K562 (cell line): ENCODE measurements around the gene CHCHD1. TPM values are rescaled to one million over a fixed set of nuclear protein-coding genes. Genes with fewer than 3 reads are reported as not detected.

ENCODE experiments used
- ATF6 ChIP-seq: sonication (generic); formaldehyde crosslinking; IDR thresholded peaks from 2 replicates; pipeline ENCODE4 v1.4.0; 2020; ENCODE audit warnings: mild to moderate bottlenecking, missing genetic modification reagents
- ATF7 ChIP-seq: fragments of 450-650 bp; IDR thresholded peaks from 2 replicates; pipeline ENCODE4 v1.7.1; 2014; ENCODE audit warnings: mild to moderate bottlenecking, moderate library complexity
- BHLHE40 ChIP-seq: IDR thresholded peaks from 2 replicates; pipeline ENCODE4 v1.6.1; 2011; ENCODE audit warnings: low read length, improper control_type of control experiment
- CBFA2T3 ChIP-seq: fragments of 450-650 bp; IDR thresholded peaks from 2 replicates; pipeline ENCODE4 v1.6.1; 2017
- CCNT2 ChIP-seq: IDR thresholded peaks from 2 replicates; pipeline ENCODE4 v1.6.1; 2011; ENCODE audit warnings: borderline replicate concordance, low read depth, mild to moderate bottlenecking, moderate library complexity, mixed read lengths, low read length; ENCODE audit not compliant: insufficient read length; ENCODE audit errors: extremely low read depth
- EWSR1 ChIP-seq: fragments of 450-650 bp; IDR thresholded peaks from 2 replicates; pipeline ENCODE4 v1.6.1; 2018; ENCODE audit warnings: borderline replicate concordance, mild to moderate bottlenecking, low read depth, moderate library complexity; ENCODE audit not compliant: partially characterized antibody
- FIP1L1 ChIP-seq: fragments of 200-400 bp; formaldehyde crosslinking; IDR thresholded peaks from 2 replicates; pipeline ENCODE4 v1.6.1; 2018; ENCODE audit warnings: mild to moderate bottlenecking, low read depth, low read length; ENCODE audit not compliant: poor library complexity, severe bottlenecking
- FOS ChIP-seq: IDR thresholded peaks from 3 replicates; pipeline ENCODE4 v1.6.1; 2011; ENCODE audit not compliant: insufficient read length; ENCODE audit errors: extremely low read depth
- HINFP ChIP-seq: fragments of 450-650 bp; conservative IDR thresholded peaks from 2 replicates; pipeline ENCODE4 v1.6.1; 2016; ENCODE audit warnings: missing genetic modification characterization, low read depth, mild to moderate bottlenecking, control low read depth, missing compliant biosample characterization
- MBD1 ChIP-seq: fragments of 250-450 bp; sonication (Bioruptor Pico); IDR thresholded peaks from 2 replicates; pipeline ENCODE4 v1.8.0; 2022; ENCODE audit warnings: inconsistent platforms
- NFRKB ChIP-seq: fragments of 450-650 bp; IDR thresholded peaks from 2 replicates; pipeline ENCODE4 v1.6.1; 2016; ENCODE audit warnings: low read depth
- STAG1 ChIP-seq: sonication (generic); formaldehyde crosslinking; IDR thresholded peaks from 2 replicates; pipeline ENCODE4 v1.5.0; 2020; ENCODE audit warnings: missing genetic modification reagents, borderline replicate concordance
- STAT5A ChIP-seq: IDR thresholded peaks from 2 replicates; pipeline ENCODE4 v1.6.1; 2012; ENCODE audit warnings: low read length, inconsistent platforms, borderline replicate concordance
- ZKSCAN1 ChIP-seq: fragments of 150-350 bp; IDR thresholded peaks from 2 replicates; pipeline ENCODE4 v1.6.1; 2016; ENCODE audit warnings: low read depth, low read length
- ZNF408 ChIP-seq: fragments of 250-450 bp; sonication (Bioruptor Pico); IDR thresholded peaks from 2 replicates; pipeline ENCODE4 v1.4.0; 2020; ENCODE audit warnings: low read depth, mild to moderate bottlenecking, moderate library complexity
- ZNF41 ChIP-seq: fragments of 250-450 bp; sonication (Bioruptor Pico); conservative IDR thresholded peaks from 2 replicates; pipeline ENCODE4 v1.4.0; 2020; ENCODE audit warnings: mild to moderate bottlenecking
- ZNF449 ChIP-seq: fragments of 250-450 bp; sonication (Bioruptor Pico); IDR thresholded peaks from 2 replicates; pipeline ENCODE4 v1.8.0; 2022; ENCODE audit warnings: moderate library complexity, mild to moderate bottlenecking, inconsistent platforms
- ZNF512 ChIP-seq: IDR thresholded peaks from 2 replicates; pipeline ENCODE4 v1.6.1; 2016; ENCODE audit warnings: missing genetic modification characterization, missing compliant biosample characterization
- ZNF57 ChIP-seq: fragments of 450-650 bp; formaldehyde crosslinking; IDR thresholded peaks from 2 replicates; pipeline ENCODE4 v1.4.0; 2020; ENCODE audit warnings: mild to moderate bottlenecking, moderate library complexity
- polyA plus RNA-seq, 8 experiments: library from polyadenylated mRNA; depleted of rRNA in 4 of 8; stranded (reverse) in 5 of 8; unstranded in 3 of 8; fragments of >200 nt; fragmentation: Nextera tagmentation in 2 of 8; fragmentation: Illumina TruSeq in 1 of 8; extraction: Ambion mirVana in 2 of 8; extraction: Trizol in 1 of 8; gene quantifications; 2 replicates each; pipeline versions ENCODE4 v1.2.1 to v1.2.3, GENCODE V29; 2011 to 2014; ENCODE audit warnings: inconsistent platforms in 1 of 8, missing spikeins in 1 of 8
- total RNA-seq, 7 experiments: library from RNA; depleted of rRNA in 6 of 7; stranded (reverse); fragments of >200 nt in 6 of 7; fragmentation: Illumina TruSeq in 2 of 7; extraction: Trizol in 2 of 7; gene quantifications; 2 replicates each; pipeline versions ENCODE4 v1.2.1 to v1.2.3, GENCODE V29; 2011 to 2021; ENCODE audit warnings: low replicate concordance in 1 of 7

Gene CHCHD1
- total and polyA plus RNA-seq, 9 of the 15 experiments (the other 6 are each of a cell fraction or from before 2014, with no cell fraction given) = 52.9 to 126 (median 83.4) TPM

GRCh38 chr10:73810735-73811465 is 29.1 kb downstream of the CHCHD1 start (continued):
- TF ChIP-seq ZNF512 (tag) (no peak), FOS (no peak), MBD1 (CRISPR knock-in tag) (no peak), ATF7 (no peak), ZNF41 (CRISPR knock-in tag) (no peak), CCNT2 (no peak), ZNF408 (CRISPR knock-in tag) (no peak), EWSR1 (no peak), ZNF449 (CRISPR knock-in tag) (no peak), STAG1 (CRISPR knock-in tag) (0 out of 2 replicates have a peak, but pooled peaks have one; percentile 17), ZKSCAN1 (0 out of 2 replicates have a peak, but pooled peaks have one; percentile 6), BHLHE40 (no peak), HINFP (no peak), FIP1L1 (no peak), ATF6 (0 out of 2 replicates have a peak, but pooled peaks have one; percentile 25), ZNF57 (CRISPR knock-in tag) (no peak), CBFA2T3 (no peak), NFRKB (no peak), STAT5A (no peak)
